B cell (primary cell): ENCODE measurements around the gene BRINP3. TPM values are rescaled to one million over a fixed set of nuclear protein-coding genes. Genes with fewer than 3 reads are reported as not detected.

ENCODE experiments used
- ATAC-seq: fragments of 200-7000 bp; cut with Tn5 transposase; one replicate; pipeline ENCODE4 v1.10.0; 2021; ENCODE audit warnings: low read depth, mild to moderate bottlenecking, moderate number of reproducible peaks, moderate library complexity
- CTCF ChIA-PET: fragments of 350-600 bp; sonication (Branson Sonifier 250); formaldehyde crosslinking; loops from one replicate; lab custom pipeline; 2021; ENCODE audit warnings: antibody characterized with exemption, inconsistent platforms; lab: Charles Lee
- POLR2A ChIA-PET: fragments of 350-600 bp; sonication (Branson Sonifier 250); formaldehyde crosslinking; loops from one replicate; lab custom pipeline; 2021; ENCODE audit warnings: antibody characterized with exemption; lab: Charles Lee
- DNase-seq: peaks from one replicate; pipeline ENCODE4 v3.0.0; 2013
- H2AFZ ChIP-seq: 2 replicates; pipeline ENCODE4 v1.6.1; 2012; ENCODE audit warnings: mild to moderate bottlenecking, low read depth, low read length; ENCODE audit not compliant: insufficient read depth, poor library complexity, severe bottlenecking
- H3K27ac ChIP-seq, 2 donors: 1 replicate in 1 of 2; 2 replicates in 1 of 2; pipeline ENCODE4 v1.5.1; 2012 to 2013; ENCODE audit warnings: low read length in 2 of 2, mild to moderate bottlenecking in 2 of 2, moderate library complexity in 1 of 2
- H3K27me3 ChIP-seq, 4 experiments: fragments of 200-600 bp in 1 of 4; sonication (generic) in 1 of 4; replicated peaks in 1 of 4; 1 replicate in 2 of 4; 2 replicates in 2 of 4; pipeline versions ENCODE4 v1.6.1 to v1.7.0; 2013 to 2016; ENCODE audit warnings: low read length in 3 of 4, mild to moderate bottlenecking in 2 of 4, mixed read lengths in 1 of 4, moderate library complexity in 1 of 4; ENCODE audit not compliant: insufficient read depth in 4 of 4, control insufficient read depth in 3 of 4; ENCODE audit errors: control extremely low read depth in 1 of 4
- H3K36me3 ChIP-seq, 2 experiments: replicated peaks in 1 of 2; 1 replicate in 1 of 2; 2 replicates in 1 of 2; pipeline versions ENCODE4 v1.6.1 to v1.7.1; 2013; ENCODE audit warnings: low read length in 1 of 2; ENCODE audit not compliant: insufficient read depth in 2 of 2, control insufficient read depth in 1 of 2; ENCODE audit errors: control extremely low read depth in 1 of 2, extremely low read depth in 1 of 2
- H3K4me1 ChIP-seq, 2 donors: fragments of 200-600 bp in 1 of 2; sonication (generic) in 1 of 2; 1 replicate in 1 of 2; 2 replicates in 1 of 2; pipeline versions ENCODE4 v1.5.1 to v1.6.1; 2013 to 2017; ENCODE audit warnings: low read length in 2 of 2; ENCODE audit not compliant: control insufficient read depth in 2 of 2, insufficient read depth in 2 of 2
- H3K4me2 ChIP-seq: replicated peaks from 2 replicates; pipeline ENCODE3; 2012; ENCODE audit warnings: mild to moderate bottlenecking, low read depth, low read length; ENCODE audit not compliant: poor library complexity, severe bottlenecking
- H3K4me3 ChIP-seq, 5 experiments: fragments of 200-600 bp in 1 of 5; sonication (generic) in 1 of 5; 1 replicate in 3 of 5; 2 replicates in 2 of 5; pipeline versions ENCODE4 v1.5.1 to v1.7.0; 2011 to 2016; ENCODE audit warnings: low read length in 4 of 5, mild to moderate bottlenecking in 4 of 5, low read depth in 2 of 5, control low read depth in 1 of 5, moderate library complexity in 1 of 5; ENCODE audit not compliant: insufficient read depth in 1 of 5; ENCODE audit errors: control extremely low read depth in 1 of 5, extremely low read depth in 1 of 5
- H3K79me2 ChIP-seq: fragments of 200-600 bp; sonication (generic); one replicate; pipeline ENCODE4 v1.6.0; 2016; ENCODE audit warnings: low read length; ENCODE audit not compliant: control insufficient read depth, insufficient read depth
- H3K9ac ChIP-seq: fragments of 200-600 bp; sonication (generic); 2 replicates; pipeline ENCODE4 v1.6.1; 2017; ENCODE audit warnings: mild to moderate bottlenecking, low read length, moderate library complexity
- H3K9me3 ChIP-seq, 3 donors: one replicate each; pipeline versions ENCODE4 v1.6.1 to v1.7.1; 2013; ENCODE audit warnings: low read length in 2 of 3; ENCODE audit not compliant: control insufficient read depth in 2 of 3, insufficient read depth in 1 of 3; ENCODE audit errors: control extremely low read depth in 1 of 3
- H4K20me1 ChIP-seq: 2 replicates; pipeline ENCODE4 v1.6.0; 2012; ENCODE audit warnings: mild to moderate bottlenecking, low read length; ENCODE audit not compliant: insufficient read depth, control insufficient read depth, poor library complexity, severe bottlenecking
- H3K27ac Mint-ChIP-seq: one replicate; pipeline ENCODE4 v1.8.0; 2021; ENCODE audit warnings: mixed read lengths
- H3K27me3 Mint-ChIP-seq: one replicate; pipeline ENCODE4 v1.8.0; 2021; ENCODE audit warnings: mixed read lengths
- H3K4me1 Mint-ChIP-seq: one replicate; pipeline ENCODE4 v1.8.0; 2021; ENCODE audit warnings: mixed read lengths
- H3K4me3 Mint-ChIP-seq: one replicate; pipeline ENCODE4 v1.8.0; 2021; ENCODE audit warnings: mixed read lengths
- H3K9me3 Mint-ChIP-seq: one replicate; pipeline ENCODE4 v1.8.0; 2022; ENCODE audit warnings: mixed read lengths; ENCODE audit not compliant: insufficient read depth
- CTCF ChIP-seq: fragments of 200-600 bp; IDR thresholded peaks from one replicate; pipeline ENCODE4 v1.8.0; 2022; ENCODE audit warnings: antibody characterized with exemption, mild to moderate bottlenecking
- EZH2 ChIP-seq: IDR thresholded peaks from 2 replicates; pipeline ENCODE4 v1.6.1; 2012; ENCODE audit warnings: borderline replicate concordance, low read depth, mild to moderate bottlenecking, moderate library complexity, low read length; ENCODE audit not compliant: insufficient read depth, poor library complexity, severe bottlenecking
- WGBS: methylation state at CpG from one replicate; pipeline ENCODE4 v1.1.5; 2013; ENCODE audit warnings: missing lambda C conversion rate; ENCODE audit not compliant: insufficient coverage; 5-methylcytosine and 5-hydroxymethylcytosine counted together
- intact Hi-C: fragments of 100-400 bp; cut with micrococcal nuclease; formaldehyde crosslinking; loops from one replicate; pipeline ENCODE4 v1.10.0; 2022
- polyA plus RNA-seq: library from polyadenylated mRNA; depleted of rRNA; stranded (reverse); fragments of >200 nt; gene quantifications from 2 replicates; pipeline ENCODE4 v1.2.3, GENCODE V29; 2012
- total RNA-seq, 2 donors: library from RNA; stranded (reverse); fragments of 120-200 nt in 1 of 2; gene quantifications; 1 replicate in 1 of 2; 2 replicates in 1 of 2; pipeline versions ENCODE4 v1.2.3 to v1.2.4, GENCODE V29; 2013 to 2022

Gene BRINP3
- total and polyA plus RNA-seq, 2 donors (not counting 1 experiment from before 2014, with no cell fraction given), result not detected

GRCh38 chr1:190098107-190098506 is 379.6 kb downstream of the BRINP3 start:
- no peak for DNase-seq
- Histone ChIP-seq H3K36me3 (no peaks in the 10 kb centered on the region), H3K4me1 (no peaks in the 10 kb centered on the region), H4K20me1 (no peaks in the 10 kb centered on the region), H3K27me3 (no peaks in the 10 kb centered on the region), H3K27ac (no peak overlapping the region), H3K9ac (no peak overlapping the region), H3K9me3 (no peaks in the 10 kb centered on the region), H3K4me2 (no peak overlapping the region), H3K79me2 (no peaks in the 10 kb centered on the region), H3K4me3 (no peak overlapping the region), H2AFZ (no peak overlapping the region)
- no peaks in the 10 kb centered on the region for H3K4me1 Mint-ChIP-seq
- WGBS, result 87% methylated on average over 6 of the region's 7 CpGs
- no peaks in the 10 kb centered on the region for H3K9me3 Mint-ChIP-seq
- TF ChIP-seq EZH2 (no peak), CTCF (no peak)
- no peak for ATAC-seq
- H3K27me3 Mint-ChIP-seq, result no peaks in the 10 kb centered on the region
- CTCF ChIA-PET, result no interaction called here
- POLR2A ChIA-PET, result no interaction called here
- no peak overlapping the region for H3K4me3 Mint-ChIP-seq
- H3K27ac Mint-ChIP-seq, result no peak overlapping the region
- intact Hi-C loops, result no loop called here

DNA sequence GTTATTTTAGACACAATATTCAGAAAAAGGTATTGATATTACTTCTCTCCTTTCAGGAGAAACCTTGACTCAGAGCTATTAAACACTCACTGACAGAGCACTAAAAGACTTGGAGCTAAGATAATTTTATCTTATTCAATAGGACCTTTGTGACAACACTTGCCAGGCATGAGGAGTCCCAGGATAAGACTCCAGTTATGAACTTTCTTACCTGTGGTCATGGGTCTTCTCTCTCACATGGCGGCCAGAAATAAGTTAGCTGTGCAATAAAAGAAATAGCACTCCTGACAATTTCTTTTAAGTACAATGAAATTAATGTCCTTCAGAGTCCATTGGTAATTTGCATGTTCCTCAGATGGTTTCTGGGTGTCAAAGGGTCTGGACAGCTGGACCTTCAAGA is 382.1 kb downstream of the BRINP3 start:
- no peak for TF ChIP-seq CTCF
- TF ChIP-seq EZH2, result no peak

More for the DNA sequence above, 382.1 kb downstream of the BRINP3 start:
- Mint-ChIP-seq H3K9me3 (no peaks in the 10 kb centered on the region), H3K27me3 (no peaks in the 10 kb centered on the region), H3K4me1 (no peaks in the 10 kb centered on the region), H3K27ac (no peak overlapping the region), H3K4me3 (no peak overlapping the region)
- Histone ChIP-seq H2AFZ (no peak overlapping the region), H3K9ac (no peak overlapping the region), H3K27ac (no peak overlapping the region), H3K36me3 (no peaks in the 10 kb centered on the region), H3K27me3 (no peaks in the 10 kb centered on the region), H3K9me3 (no peaks in the 10 kb centered on the region), H3K4me1 (no peaks in the 10 kb centered on the region), H3K79me2 (no peaks in the 10 kb centered on the region), H3K4me3 (no peak overlapping the region), H3K4me2 (no peak overlapping the region), H4K20me1 (no peaks in the 10 kb centered on the region)
- DNase-seq (no peak), ATAC-seq (no peak)
- WGBS, result 100% methylated on average over 1 of the region's 1 CpG
- ChIA-PET POLR2A (no interaction called here), CTCF (no interaction called here)
- intact Hi-C loops, result no loop called here
